HG02642 (cell line): ENCODE results near the gene USP24.
A peak's percentile ranks its signal among the peaks of the same experiment; 100 is the strongest.

Experiments
- ATAC-seq: cut with Tn5 transposase; IDR thresholded peaks from one replicate; pipeline ENCODE4 v1.9.1; 2021; ENCODE audit warnings: mild to moderate bottlenecking; ENCODE audit not compliant: unreplicated experiment, poor library complexity

USP24 gene

DNA sequence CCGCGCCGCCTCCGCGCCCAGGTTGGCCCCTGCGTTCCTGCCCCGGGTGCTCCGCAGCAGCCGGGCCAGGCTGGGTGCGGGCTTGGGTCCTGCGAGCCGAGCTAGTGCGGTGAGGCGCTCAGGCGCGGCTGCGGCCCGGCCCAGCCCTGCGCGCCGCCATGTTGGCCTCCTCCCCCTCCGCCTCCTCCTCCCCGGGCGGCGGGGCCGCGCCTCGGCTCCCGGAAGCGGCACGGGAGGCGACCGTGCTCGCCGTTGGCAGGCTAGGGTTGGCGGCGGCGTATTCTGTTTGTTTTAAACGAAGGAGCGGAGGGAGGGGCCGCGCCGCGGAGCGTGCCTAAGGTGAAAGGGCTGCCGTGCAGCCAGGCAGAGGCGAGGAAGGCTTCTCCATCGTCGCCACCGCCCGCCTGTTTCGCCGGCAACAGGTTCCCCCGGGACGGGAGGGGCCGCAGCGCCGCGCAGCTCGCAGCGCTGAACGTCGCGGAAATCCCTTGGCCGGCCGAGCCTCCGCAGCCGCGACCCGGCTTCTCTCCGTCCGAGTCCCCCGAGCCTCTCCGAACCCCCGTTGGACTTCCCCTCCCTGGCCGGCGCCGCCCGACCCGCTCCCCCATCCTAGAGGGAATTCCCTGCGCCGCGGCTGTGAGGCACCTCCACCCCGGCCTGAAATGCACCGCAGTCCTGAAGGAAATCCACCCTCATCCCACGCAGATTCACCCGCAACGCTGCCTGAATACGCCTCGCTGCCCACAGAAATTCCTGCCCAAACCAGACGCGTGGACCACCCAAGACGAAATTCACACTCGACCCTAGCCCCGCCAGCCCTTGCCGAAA is at the start of gene USP24:
Gene USP24, minus strand, starts transcription at position 171 of the 828 bp plus-strand sequence. CDS start 251 bp downstream, outside the sequence.
- ATAC-seq, result peak; percentile 89

DNA sequence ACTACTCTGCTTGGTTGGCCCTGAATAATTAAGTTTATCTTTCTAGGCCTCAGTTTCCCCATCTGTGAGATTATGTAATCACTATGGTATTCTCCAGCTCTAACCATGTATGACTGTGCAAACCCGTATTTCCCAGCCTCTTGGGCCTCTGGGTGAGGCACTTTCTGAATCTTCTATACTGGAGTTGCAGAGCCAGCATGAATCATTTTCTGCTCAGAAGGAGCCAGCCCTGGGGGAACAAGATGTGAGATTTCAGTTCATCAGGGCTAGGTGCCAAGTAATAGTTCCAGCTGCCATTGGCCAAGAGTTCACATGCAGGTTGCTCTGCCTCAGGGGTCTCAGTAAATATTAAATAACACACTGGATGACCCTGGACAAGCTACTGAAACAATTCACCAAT is 47.7 kb upstream of the USP24 start:
- no peak for ATAC-seq

DNA sequence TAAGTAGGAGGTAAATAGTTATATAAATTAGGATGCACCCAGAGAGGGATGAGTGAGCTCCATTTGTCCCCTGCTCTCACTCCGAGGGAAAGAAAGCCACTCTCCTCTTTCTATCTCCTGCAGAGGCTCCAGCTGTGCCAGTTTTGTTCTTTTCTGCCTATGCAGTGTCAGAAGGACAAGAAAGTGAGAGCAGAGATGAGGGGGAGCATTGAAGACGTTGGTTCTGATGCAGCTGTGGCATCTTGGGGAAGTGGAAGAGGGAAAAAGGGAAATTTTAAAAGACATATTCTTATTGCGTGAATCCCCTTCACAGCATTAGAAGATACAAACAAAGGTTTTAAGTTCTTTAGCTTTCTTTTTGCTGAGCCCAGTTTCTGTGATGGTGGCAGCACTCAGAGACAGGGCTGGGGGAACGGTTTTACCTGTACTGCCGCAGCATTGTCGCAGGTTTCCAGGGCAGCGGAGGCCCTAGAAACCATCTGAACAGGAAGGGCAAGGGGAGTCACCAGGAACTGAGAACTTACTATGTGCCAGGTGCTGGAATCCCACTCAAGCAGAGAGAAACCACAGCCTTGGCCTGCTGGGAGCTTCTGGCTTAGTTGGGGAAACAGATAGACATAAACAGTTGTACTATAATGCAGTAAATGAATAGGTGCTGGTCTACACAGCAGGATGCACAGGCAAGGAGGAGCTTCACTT is 44.9 kb upstream of the USP24 start:
- ATAC-seq, result peak; percentile 55

GRCh38 chr1:55257958-55258357 is 42.8 kb upstream of the USP24 start:
- peak; percentile 56 for ATAC-seq

- ATAC-seq, result no peak
Measured at GRCh38 chr1:55255901-55256300, 40.7 kb upstream of the USP24 start.

DNA sequence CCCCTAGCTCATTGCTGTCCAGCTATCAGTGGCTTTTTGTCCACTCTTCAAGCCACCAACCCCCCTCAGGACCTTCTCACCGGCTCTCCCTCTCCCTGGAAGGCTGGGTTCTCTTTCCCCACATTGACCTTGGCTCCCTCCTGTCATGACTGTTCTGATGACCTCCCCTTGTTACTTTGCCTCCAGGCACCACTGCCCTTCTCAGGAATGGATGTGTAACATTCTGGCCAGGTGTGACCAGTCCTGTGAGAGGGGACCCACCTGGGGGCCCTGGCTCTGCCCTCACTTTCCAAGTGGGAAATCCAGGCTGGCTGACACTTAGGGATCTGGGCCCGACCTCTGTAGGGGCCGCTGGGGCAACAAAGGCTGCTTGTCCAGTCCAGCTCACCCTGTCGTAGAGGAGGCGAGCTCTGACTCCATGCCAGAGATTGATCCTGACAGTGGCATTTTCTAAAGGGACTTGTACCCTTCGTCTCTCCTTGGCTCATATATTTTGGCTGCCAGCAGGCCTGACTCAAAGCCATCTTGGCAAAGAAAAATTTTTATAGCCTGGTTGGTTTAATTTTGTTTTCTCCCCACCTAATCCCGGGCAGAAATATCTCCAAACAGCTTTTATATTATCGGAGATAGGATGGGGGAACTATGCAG is 37.9 kb upstream of the USP24 start:
- ATAC-seq, result no peak

DNA sequence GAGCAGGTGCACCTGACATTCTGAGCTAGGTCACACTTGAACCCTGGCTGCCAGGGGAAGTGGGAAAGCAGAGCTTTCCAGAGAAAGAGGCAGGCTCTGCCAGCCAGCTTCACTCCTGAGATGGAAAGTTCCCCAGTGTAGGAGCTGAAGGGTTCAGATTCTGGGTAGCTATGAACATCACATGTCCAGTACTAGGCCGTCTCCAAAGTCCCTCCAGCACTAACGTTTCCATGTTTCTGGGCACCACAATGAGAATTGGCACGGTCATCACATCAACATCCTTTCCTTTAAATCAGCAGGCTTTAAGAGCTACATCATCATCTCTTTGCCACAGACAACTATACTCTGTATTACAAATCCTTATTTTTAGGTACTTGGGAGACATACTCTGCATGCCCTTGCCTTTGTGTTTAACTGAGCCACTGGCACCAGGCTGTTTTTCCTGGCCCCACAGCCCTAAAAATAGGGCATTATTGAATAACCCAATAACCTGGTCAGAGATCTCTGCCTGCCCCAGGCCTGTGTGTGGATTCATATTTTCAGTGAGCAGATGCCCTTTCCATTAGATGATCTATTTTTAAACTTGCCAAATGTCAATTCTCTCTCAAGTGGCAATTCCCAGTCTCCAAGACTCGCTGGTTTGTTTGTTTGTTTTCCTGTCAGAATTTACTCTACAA is 35.4 kb upstream of the USP24 start:
- no peak for ATAC-seq

- no peak for ATAC-seq
Measured at GRCh38 chr1:55249646-55250398, 34.7 kb upstream of the USP24 start.

DNA sequence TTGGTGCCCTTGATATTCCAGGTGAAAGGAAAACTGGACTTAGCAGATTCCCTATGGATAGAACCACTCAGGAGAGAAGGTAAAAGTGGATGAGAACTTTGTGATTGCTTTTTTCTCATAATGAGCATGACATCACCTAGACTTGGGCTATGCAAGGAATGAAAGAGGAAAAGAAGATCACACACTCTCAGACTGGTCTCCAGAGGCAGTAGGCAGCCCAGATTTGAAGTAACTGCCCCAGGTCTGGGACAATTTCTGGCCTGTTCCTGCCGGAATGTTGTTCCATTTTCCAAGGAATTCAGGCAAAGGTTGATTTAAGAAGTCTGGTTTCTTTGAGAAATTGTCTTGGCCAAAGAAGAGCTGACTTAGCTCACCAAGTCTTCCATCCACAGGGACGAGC is 31.7 kb upstream of the USP24 start:
- no peak for ATAC-seq

- ATAC-seq, result no peak
Measured at GRCh38 chr1:55246331-55246730, 31.2 kb upstream of the USP24 start.

GRCh38 chr1:55245781-55246180 is 30.6 kb upstream of the USP24 start:
- ATAC-seq, result no peak

DNA sequence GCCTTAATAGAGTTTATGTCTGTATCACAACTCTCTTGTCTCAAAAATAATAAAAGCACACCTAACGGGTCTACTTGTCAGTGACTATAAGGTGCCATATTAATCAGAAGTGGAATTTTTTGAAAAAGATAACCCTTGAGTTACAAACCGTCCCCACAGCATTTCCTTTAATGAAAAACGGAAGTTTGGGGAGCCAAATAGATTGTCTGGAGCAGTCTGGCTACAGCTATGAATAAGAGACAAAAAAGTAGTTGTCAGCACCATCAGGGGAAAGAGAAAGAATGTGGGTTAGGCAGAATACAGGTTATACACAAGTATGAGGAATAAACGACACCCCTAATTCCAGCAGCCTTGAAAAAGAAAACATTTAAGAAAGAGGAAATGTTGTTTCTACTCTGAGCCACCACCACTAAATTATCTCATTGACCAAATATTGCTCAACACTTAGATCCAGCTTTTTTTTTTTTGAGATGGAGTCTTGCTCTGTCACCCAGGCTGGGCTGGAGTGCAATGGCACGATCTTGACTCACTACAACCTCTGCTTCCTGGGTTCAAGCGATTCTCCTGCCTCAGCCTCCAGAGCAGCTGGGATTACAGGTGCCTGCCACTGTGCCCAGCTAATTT is 29.4 kb upstream of the USP24 start:
- no peak for ATAC-seq

- no peak for ATAC-seq
Measured at GRCh38 chr1:55243655-55244054, 28.5 kb upstream of the USP24 start.

- ATAC-seq, result no peak
Measured at GRCh38 chr1:55239548-55239947, 24.4 kb upstream of the USP24 start.

DNA sequence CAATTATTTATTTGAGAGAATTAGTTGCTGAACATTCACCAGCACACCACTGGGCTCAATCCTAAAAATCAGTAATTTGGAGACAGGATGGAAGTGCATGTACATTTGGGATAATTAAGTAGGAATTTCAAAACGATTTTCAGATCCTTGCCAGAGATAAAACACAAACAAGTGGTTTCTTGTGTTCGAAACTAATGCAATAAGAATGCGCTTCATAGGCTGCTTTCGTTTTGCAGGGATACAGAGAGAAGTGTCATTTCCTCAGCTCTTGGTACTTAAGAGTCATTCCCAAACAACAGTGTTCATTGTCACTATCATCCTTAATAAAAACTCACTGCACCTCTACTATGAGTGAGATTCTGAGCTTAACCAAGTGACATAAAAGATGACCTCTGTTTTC is 20.6 kb upstream of the USP24 start:
- no peak for ATAC-seq

- ATAC-seq, result no peak
Measured at GRCh38 chr1:55234016-55234415, 18.9 kb upstream of the USP24 start.

DNA sequence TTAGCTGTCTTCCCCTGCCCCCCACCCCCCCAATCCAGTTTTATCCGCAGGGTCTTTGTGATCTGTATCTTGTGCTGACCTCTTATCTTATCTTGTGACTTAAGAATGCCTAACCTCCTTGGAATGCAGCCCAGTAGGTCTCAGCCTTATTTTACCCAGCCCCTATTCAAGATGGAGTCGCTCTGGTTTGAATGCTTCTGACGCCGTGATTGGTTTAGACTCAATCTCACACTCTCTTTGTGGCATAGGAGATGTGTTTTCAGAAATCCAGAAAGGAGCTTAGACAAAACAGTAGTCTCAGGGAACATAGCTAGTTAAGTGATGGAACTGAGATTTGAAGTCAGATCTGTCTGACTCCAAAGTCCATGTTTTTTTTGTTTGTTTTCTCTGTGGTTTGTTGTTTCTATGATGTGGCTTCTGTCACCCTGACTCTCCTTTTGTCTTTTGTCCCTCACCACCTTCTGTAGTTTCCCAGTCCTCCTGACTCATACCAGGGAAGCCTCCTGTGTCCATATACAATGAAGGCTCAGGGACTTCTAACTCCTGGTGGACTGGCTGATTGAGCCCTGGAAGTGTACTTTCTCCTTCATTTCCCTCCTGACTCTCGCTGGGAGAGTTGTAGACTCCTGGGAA is 18.1 kb upstream of the USP24 start:
- no peak for ATAC-seq

DNA sequence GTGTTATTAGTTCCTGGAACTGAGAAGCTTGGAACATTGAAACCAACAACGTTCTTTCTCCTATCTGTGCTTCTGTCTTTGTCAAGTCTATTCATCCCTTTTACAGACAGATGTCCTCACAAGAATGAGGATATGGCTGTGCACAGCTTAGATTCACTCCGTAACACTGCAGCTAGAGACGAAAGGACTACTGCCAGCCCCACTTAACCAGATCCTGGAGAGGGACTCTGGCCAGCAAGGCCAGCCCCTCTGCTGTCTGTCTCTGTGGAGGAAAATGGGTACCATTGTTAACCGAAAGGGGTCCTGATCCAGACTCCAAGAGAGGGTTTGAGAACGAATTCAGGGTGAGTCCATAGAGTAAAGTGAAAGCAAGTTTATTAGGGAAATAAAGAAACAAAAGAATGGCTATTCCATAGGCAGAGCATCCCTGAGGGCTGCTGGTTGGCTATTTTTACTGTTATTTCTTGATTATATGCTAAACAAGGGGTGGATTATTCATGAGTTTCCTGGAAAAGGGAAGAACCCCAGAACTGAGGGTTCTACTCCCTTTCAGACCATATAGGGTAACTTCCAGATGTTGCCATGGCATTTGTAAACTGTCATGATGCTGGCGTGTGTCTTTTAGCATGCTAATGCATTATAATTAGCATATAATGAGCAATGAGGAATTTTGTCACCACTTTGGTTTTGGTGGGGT is 17.4 kb upstream of the USP24 start:
- ATAC-seq, result no peak

DNA sequence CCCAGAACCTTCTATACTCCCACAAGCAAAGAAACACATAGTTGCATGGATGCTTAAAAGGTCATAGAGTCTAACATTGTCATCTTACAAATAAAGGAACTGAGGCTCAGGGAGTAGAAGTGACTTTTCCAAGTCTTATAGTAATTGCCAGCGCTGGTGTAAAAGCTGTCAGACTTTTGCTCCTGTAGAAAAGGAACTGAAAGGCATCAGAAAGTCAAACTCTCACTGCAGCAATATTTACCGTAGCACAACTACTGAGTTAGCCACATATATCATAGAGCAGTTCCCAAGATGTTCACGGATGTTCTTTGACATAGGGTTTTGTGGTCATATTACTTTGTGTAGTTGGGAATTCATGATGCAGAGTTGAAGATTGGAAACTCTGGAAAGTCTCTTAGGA is 16.6 kb upstream of the USP24 start:
- ATAC-seq, result no peak
